SK-N-SH (cell line): ENCODE data around the gene IAH1. TPM values are rescaled to one million over a fixed set of nuclear protein-coding genes. Genes with fewer than 3 reads are reported as not detected.
A peak's percentile ranks its signal among the peaks of the same experiment; 100 is the strongest.

Experiments used
- CTCF ChIA-PET: fragments of 300-600, 350-600 bp; formaldehyde crosslinking; extraction: SDS; loops from one replicate; lab custom pipeline; 2021; lab: Yijun Ruan, JAX
- POLR2A ChIA-PET: fragments of 350-600 bp; sonication (Branson Sonifier 250); formaldehyde crosslinking; extraction: SDS; loops from one replicate; lab custom pipeline; 2020; ENCODE audit warnings: antibody characterized with exemption, inconsistent platforms; lab: Yijun Ruan, JAX
- DNase-seq: peaks from one replicate; pipeline ENCODE4 v3.0.0; 2012
- H2AFZ ChIP-seq: fragments of 200-600 bp; sonication (generic); 2 replicates; pipeline ENCODE4 v1.8.1; 2016; ENCODE audit warnings: antibody characterized with exemption, mild to moderate bottlenecking, low read depth
- H3F3A ChIP-seq: fragments of 200-600 bp; sonication (generic); replicated peaks from 2 replicates; pipeline ENCODE3; 2016; ENCODE audit warnings: antibody characterized with exemption, mild to moderate bottlenecking; ENCODE audit not compliant: insufficient read depth
- H3K27ac ChIP-seq, 2 experiments: fragments of 200-500 bp in 1 of 2; fragments of 200-600 bp in 1 of 2; sonication (Bioruptor generic) in 1 of 2; sonication (generic), shearing (Covaris generic) in 1 of 2; 2 replicates each; pipeline versions ENCODE4 v1.5.1 to v1.6.1; 2014 to 2016; ENCODE audit warnings: low read depth in 2 of 2, inconsistent platforms in 1 of 2, low read length in 1 of 2, mild to moderate bottlenecking in 1 of 2, mixed read lengths in 1 of 2
- H3K27me3 ChIP-seq: fragments of 200-600 bp; sonication (generic), shearing (Covaris generic); 2 replicates; pipeline ENCODE4 v1.6.1; 2016; ENCODE audit warnings: mixed run types; ENCODE audit not compliant: insufficient read depth
- H3K36me3 ChIP-seq, 2 experiments: fragments of 200-500 bp in 1 of 2; fragments of 200-600 bp in 1 of 2; sonication (Bioruptor generic) in 1 of 2; sonication (generic) in 1 of 2; replicated peaks in 1 of 2; 2 replicates each; pipeline versions ENCODE3 to v1.5.1; 2014 to 2016; ENCODE audit warnings: low read length in 1 of 2, mild to moderate bottlenecking in 1 of 2; ENCODE audit not compliant: insufficient read depth in 2 of 2, control insufficient read depth in 1 of 2
- H3K4me1 ChIP-seq, 2 experiments: fragments of 200-500 bp in 1 of 2; fragments of 200-600 bp in 1 of 2; sonication (Bioruptor generic) in 1 of 2; sonication (generic), shearing (Covaris generic) in 1 of 2; 2 replicates each; pipeline versions ENCODE4 v1.5.1 to v1.6.1; 2014 to 2016; ENCODE audit warnings: low read depth in 1 of 2, low read length in 1 of 2, mixed run types in 1 of 2; ENCODE audit not compliant: insufficient read depth in 2 of 2, control insufficient read depth in 1 of 2
- H3K4me2 ChIP-seq: fragments of 200-600 bp; sonication (generic), shearing (Covaris generic); 2 replicates; pipeline ENCODE4 v1.6.1; 2017; ENCODE audit warnings: mixed run types
- H3K4me3 ChIP-seq, 2 experiments: fragments of 200-500 bp in 1 of 2; fragments of 200-600 bp in 1 of 2; sonication (Bioruptor generic) in 1 of 2; sonication (generic), shearing (Covaris generic) in 1 of 2; 2 replicates each; pipeline versions ENCODE4 v1.5.1 to v1.8.1; 2014 to 2016; ENCODE audit warnings: low read depth in 2 of 2, inconsistent platforms in 1 of 2, low read length in 1 of 2, mild to moderate bottlenecking in 1 of 2, mixed read lengths in 1 of 2, moderate library complexity in 1 of 2
- H3K79me2 ChIP-seq: fragments of 200-600 bp; sonication (generic); 2 replicates; pipeline ENCODE4 v1.8.1; 2017; ENCODE audit warnings: mild to moderate bottlenecking; ENCODE audit not compliant: insufficient read depth
- H3K9ac ChIP-seq: fragments of 200-600 bp; sonication (generic); 2 replicates; pipeline ENCODE4 v1.6.1; 2017; ENCODE audit warnings: mixed run types
- H3K9me2 ChIP-seq: fragments of 200-600 bp; sonication (generic); 2 replicates; pipeline ENCODE4 v1.6.1; 2017; ENCODE audit warnings: mixed run types
- H3K9me3 ChIP-seq: fragments of 200-600 bp; sonication (generic); 2 replicates; pipeline ENCODE4 v1.6.1; 2017; ENCODE audit warnings: mixed run types, mild to moderate bottlenecking, moderate library complexity
- H4K20me1 ChIP-seq: fragments of 200-600 bp; sonication (generic); 2 replicates; pipeline ENCODE4 v1.6.1; 2017; ENCODE audit warnings: mild to moderate bottlenecking, mixed run types; ENCODE audit not compliant: insufficient read depth
- CHD2 ChIP-seq: fragments of 150-350 bp; IDR thresholded peaks from 2 replicates; pipeline ENCODE4 v1.6.1; 2018; ENCODE audit warnings: low read length; ENCODE audit not compliant: partially characterized antibody
- ELF1 ChIP-seq: IDR thresholded peaks from 2 replicates; pipeline ENCODE4 v1.4.0; 2012
- EP300 ChIP-seq, 2 experiments: IDR thresholded peaks; 2 replicates each; pipeline versions ENCODE4 v1.4.0 to v1.6.1; 2012; ENCODE audit warnings: borderline replicate concordance in 1 of 2, low read depth in 1 of 2, low read length in 1 of 2
- EZH2phosphoT487 ChIP-seq: fragments of 200-600 bp; sonication (generic); IDR thresholded peaks from 2 replicates; pipeline ENCODE4 v1.6.1; 2017; ENCODE audit warnings: low read depth, mixed run types, mild to moderate bottlenecking, antibody characterized with exemption, moderate library complexity, borderline replicate concordance
- FOXM1 ChIP-seq: IDR thresholded peaks from 2 replicates; pipeline ENCODE4 v1.4.0; 2012; ENCODE audit warnings: low read depth, mild to moderate bottlenecking
- GATA2 ChIP-seq: sonication (generic); formaldehyde crosslinking; IDR thresholded peaks from 2 replicates; pipeline ENCODE4 v1.5.0; 2020; ENCODE audit warnings: mild to moderate bottlenecking, missing genetic modification reagents
- JUND ChIP-seq: IDR thresholded peaks from 2 replicates; pipeline ENCODE4 v1.4.0; 2012
- NFIC ChIP-seq: IDR thresholded peaks from 2 replicates; pipeline ENCODE4 v1.4.0; 2012; ENCODE audit warnings: borderline replicate concordance
- NRF1 ChIP-seq: IDR thresholded peaks from 2 replicates; pipeline ENCODE4 v1.6.1; 2012; ENCODE audit warnings: low read depth, mild to moderate bottlenecking, low read length
- PBX3 ChIP-seq: IDR thresholded peaks from 2 replicates; pipeline ENCODE4; 2012
- RXRA ChIP-seq: IDR thresholded peaks from 2 replicates; pipeline ENCODE4 v1.4.0; 2012; ENCODE audit warnings: low read depth, mild to moderate bottlenecking, borderline replicate concordance
- SMC3 ChIP-seq: IDR thresholded peaks from 2 replicates; pipeline ENCODE4 v1.6.1; 2012; ENCODE audit warnings: low read depth, low read length, improper control_type of control experiment
- TCF12 ChIP-seq: IDR thresholded peaks from 2 replicates; pipeline ENCODE4 v1.4.0; 2012
- TEAD4 ChIP-seq: IDR thresholded peaks from 2 replicates; pipeline ENCODE4 v1.4.0; 2012; ENCODE audit warnings: mild to moderate bottlenecking, borderline replicate concordance; ENCODE audit not compliant: insufficient read depth
- YY1 ChIP-seq: IDR thresholded peaks from 2 replicates; pipeline ENCODE4 v1.4.0; 2012; ENCODE audit warnings: low read depth, mild to moderate bottlenecking
- WGBS: methylation state at CpG from one replicate; pipeline ENCODE4 v1.1.6; 2017; ENCODE audit warnings: low lambda C conversion rate; 5-methylcytosine and 5-hydroxymethylcytosine counted together
- polyA plus RNA-seq, 3 experiments: library from polyadenylated mRNA; depleted of rRNA; stranded (reverse); fragments of >200 nt; gene quantifications; 2 replicates each; pipeline ENCODE4 v1.2.3, GENCODE V29; 2012
- TF ChIP-seq, protein P1 (sequence below): fragments of 150-350 bp; IDR thresholded peaks from 2 replicates; pipeline ENCODE4 v1.6.1; 2017; ENCODE audit warnings: antibody characterized with exemption, low read length, low read depth, borderline replicate concordance
- TF ChIP-seq, protein P2 (sequence below): IDR thresholded peaks from 2 replicates; pipeline ENCODE4 v1.4.0; 2012; ENCODE audit warnings: low read depth, borderline replicate concordance
- TF ChIP-seq, protein P3 (sequence below): fragments of 200-600 bp; sonication (generic); IDR thresholded peaks from 2 replicates; pipeline ENCODE4 v1.6.1; 2017; ENCODE audit warnings: antibody characterized with exemption, mild to moderate bottlenecking, moderate library complexity
- TF ChIP-seq, protein P4 (sequence below): IDR thresholded peaks from 2 replicates; pipeline ENCODE4 v1.4.0; 2012; ENCODE audit warnings: low read depth, borderline replicate concordance
- TF ChIP-seq, protein P5 (sequence below): IDR thresholded peaks from 2 replicates; pipeline ENCODE4 v1.6.1; 2012; ENCODE audit warnings: mild to moderate bottlenecking, low read depth, low read length, moderate library complexity

IAH1 gene
- polyA plus RNA-seq, 1 of the 3 experiments (the other 2 are of a cell fraction), result 115 TPM

- DNase-seq, result peak; percentile 85
- Histone ChIP-seq H3K9ac (peak overlapping the region; percentile 89), H3K27ac (peak overlapping the region in 1 of 2 experiments; percentile 91; a peak in 2 of 4 replicates), H3K9me3 (no peaks in the 10 kb centered on the region), H3K4me1 (peaks cover 9 to 26% of the 10 kb centered on the region in 2 experiments; a peak in 1 of 4 replicates), H3K36me3 (peaks cover 44 to 54% of the 10 kb centered on the region in 2 experiments), H3K27me3 (no peaks in the 10 kb centered on the region), H4K20me1 (no peaks in the 10 kb centered on the region), H3K4me2 (peak overlapping the region; percentile 86; the same call in 1 of the 2 replicates), H3K9me2 (no peaks in the 10 kb centered on the region), H2AFZ (peak overlapping the region; percentile 91; the same call in 1 of the 2 replicates), H3K4me3 (peak overlapping the region; percentile 82), H3K79me2 (peaks cover 43% of the 10 kb centered on the region), H3F3A (peaks cover 14% of the 10 kb centered on the region)
- 63% methylated on average over 27 of the region's 39 CpGs for WGBS
- CTCF ChIA-PET, result interaction anchor here (0.6 to 4.3 kb wide), 6 partner anchors 10 to 332 kb away, joined by 3 to 9 read pairs (median 4); partner anchors contain the start of gene ADAM17
- TF ChIP-seq FOXM1 (no peak), NRF1 (no peak), SMC3 (no peak), EP300 (IDR thresholded peaks at IDR 0.05; ENCODE audit: borderline replicate concordance in 1 of 2, low read depth in 1 of 2, low read length in 1 of 2) (no peak), JUND (no peak), EZH2phosphoT487 (no peak), YY1 (no peak), NFIC (no peak), TCF12 (no peak), RXRA (no peak), PBX3 (no peak), CHD2 (no peak), TEAD4 (no peak), ELF1 (no peak), GATA2 (CRISPR knock-in tag) (no peak)
- TF ChIP-seq, protein P1, sequence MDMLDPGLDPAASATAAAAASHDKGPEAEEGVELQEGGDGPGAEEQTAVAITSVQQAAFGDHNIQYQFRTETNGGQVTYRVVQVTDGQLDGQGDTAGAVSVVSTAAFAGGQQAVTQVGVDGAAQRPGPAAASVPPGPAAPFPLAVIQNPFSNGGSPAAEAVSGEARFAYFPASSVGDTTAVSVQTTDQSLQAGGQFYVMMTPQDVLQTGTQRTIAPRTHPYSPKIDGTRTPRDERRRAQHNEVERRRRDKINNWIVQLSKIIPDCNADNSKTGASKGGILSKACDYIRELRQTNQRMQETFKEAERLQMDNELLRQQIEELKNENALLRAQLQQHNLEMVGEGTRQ, result no peak
- TF ChIP-seq, protein P2, sequence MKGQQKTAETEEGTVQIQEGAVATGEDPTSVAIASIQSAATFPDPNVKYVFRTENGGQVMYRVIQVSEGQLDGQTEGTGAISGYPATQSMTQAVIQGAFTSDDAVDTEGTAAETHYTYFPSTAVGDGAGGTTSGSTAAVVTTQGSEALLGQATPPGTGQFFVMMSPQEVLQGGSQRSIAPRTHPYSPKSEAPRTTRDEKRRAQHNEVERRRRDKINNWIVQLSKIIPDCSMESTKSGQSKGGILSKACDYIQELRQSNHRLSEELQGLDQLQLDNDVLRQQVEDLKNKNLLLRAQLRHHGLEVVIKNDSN, result no peak
- TF ChIP-seq, protein P3, sequence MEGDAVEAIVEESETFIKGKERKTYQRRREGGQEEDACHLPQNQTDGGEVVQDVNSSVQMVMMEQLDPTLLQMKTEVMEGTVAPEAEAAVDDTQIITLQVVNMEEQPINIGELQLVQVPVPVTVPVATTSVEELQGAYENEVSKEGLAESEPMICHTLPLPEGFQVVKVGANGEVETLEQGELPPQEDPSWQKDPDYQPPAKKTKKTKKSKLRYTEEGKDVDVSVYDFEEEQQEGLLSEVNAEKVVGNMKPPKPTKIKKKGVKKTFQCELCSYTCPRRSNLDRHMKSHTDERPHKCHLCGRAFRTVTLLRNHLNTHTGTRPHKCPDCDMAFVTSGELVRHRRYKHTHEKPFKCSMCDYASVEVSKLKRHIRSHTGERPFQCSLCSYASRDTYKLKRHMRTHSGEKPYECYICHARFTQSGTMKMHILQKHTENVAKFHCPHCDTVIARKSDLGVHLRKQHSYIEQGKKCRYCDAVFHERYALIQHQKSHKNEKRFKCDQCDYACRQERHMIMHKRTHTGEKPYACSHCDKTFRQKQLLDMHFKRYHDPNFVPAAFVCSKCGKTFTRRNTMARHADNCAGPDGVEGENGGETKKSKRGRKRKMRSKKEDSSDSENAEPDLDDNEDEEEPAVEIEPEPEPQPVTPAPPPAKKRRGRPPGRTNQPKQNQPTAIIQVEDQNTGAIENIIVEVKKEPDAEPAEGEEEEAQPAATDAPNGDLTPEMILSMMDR, result no peak
- TF ChIP-seq, protein P4, sequence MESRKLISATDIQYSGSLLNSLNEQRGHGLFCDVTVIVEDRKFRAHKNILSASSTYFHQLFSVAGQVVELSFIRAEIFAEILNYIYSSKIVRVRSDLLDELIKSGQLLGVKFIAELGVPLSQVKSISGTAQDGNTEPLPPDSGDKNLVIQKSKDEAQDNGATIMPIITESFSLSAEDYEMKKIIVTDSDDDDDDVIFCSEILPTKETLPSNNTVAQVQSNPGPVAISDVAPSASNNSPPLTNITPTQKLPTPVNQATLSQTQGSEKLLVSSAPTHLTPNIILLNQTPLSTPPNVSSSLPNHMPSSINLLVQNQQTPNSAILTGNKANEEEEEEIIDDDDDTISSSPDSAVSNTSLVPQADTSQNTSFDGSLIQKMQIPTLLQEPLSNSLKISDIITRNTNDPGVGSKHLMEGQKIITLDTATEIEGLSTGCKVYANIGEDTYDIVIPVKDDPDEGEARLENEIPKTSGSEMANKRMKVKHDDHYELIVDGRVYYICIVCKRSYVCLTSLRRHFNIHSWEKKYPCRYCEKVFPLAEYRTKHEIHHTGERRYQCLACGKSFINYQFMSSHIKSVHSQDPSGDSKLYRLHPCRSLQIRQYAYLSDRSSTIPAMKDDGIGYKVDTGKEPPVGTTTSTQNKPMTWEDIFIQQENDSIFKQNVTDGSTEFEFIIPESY, result no peak
- TF ChIP-seq, protein P5, sequence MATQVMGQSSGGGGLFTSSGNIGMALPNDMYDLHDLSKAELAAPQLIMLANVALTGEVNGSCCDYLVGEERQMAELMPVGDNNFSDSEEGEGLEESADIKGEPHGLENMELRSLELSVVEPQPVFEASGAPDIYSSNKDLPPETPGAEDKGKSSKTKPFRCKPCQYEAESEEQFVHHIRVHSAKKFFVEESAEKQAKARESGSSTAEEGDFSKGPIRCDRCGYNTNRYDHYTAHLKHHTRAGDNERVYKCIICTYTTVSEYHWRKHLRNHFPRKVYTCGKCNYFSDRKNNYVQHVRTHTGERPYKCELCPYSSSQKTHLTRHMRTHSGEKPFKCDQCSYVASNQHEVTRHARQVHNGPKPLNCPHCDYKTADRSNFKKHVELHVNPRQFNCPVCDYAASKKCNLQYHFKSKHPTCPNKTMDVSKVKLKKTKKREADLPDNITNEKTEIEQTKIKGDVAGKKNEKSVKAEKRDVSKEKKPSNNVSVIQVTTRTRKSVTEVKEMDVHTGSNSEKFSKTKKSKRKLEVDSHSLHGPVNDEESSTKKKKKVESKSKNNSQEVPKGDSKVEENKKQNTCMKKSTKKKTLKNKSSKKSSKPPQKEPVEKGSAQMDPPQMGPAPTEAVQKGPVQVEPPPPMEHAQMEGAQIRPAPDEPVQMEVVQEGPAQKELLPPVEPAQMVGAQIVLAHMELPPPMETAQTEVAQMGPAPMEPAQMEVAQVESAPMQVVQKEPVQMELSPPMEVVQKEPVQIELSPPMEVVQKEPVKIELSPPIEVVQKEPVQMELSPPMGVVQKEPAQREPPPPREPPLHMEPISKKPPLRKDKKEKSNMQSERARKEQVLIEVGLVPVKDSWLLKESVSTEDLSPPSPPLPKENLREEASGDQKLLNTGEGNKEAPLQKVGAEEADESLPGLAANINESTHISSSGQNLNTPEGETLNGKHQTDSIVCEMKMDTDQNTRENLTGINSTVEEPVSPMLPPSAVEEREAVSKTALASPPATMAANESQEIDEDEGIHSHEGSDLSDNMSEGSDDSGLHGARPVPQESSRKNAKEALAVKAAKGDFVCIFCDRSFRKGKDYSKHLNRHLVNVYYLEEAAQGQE, result no peak
- POLR2A ChIA-PET, result interaction anchor here (1.0 to 1.5 kb wide), 2 partner anchors 9 to 51 kb away, joined by 3 to 4 read pairs; partner anchors contain the start of genes CPSF3 and ITGB1BP1
Observed at GRCh38 chr2:9473985-9474360, 378 bp upstream of the IAH1 start.
